Measurements from ENCODE around the gene MRO.

- no peak for TF ChIP-seq CTCF (IDR thresholded peaks at IDR 0.05 in 2 of 3, conservative IDR thresholded peaks at IDR 0.05 in 1 of 3; ENCODE audit: control insufficient read depth in 2 of 3, extremely low read depth in 1 of 3, insufficient read depth in 1 of 3, low read depth in 3 of 3, low read length in 3 of 3)
- TF ChIP-seq EZH2 (IDR thresholded peaks at IDR 0.05; ENCODE audit: borderline replicate concordance, control insufficient read depth, low read depth, low read length) = no peak
- TF ChIP-seq NFYB (IDR thresholded peaks at IDR 0.05; ENCODE audit: insufficient read depth, low read depth, low read length) = no peak
- TF ChIP-seq TARDBP (IDR thresholded peaks at IDR 0.05; ENCODE audit: borderline replicate concordance) = no peak
- TF ChIP-seq POLR2A (IDR thresholded peaks at IDR 0.05; ENCODE audit: low read depth, low read length) = no peak
- no peak for TF ChIP-seq JUND (IDR thresholded peaks at IDR 0.05; ENCODE audit: low read depth, low read length)
Observed at GRCh38 chr18:50807176-50807575, 12.6 kb downstream of the MRO start.
